HepG2 (cell line): ENCODE measurements around the gene P2RY2. TPM values are rescaled to one million over a fixed set of nuclear protein-coding genes. Genes with fewer than 3 reads are reported as not detected.

Experiments
- ATAC-seq: fragments of 200-7000 bp; cut with Tn5 transposase; 3 replicates; pipeline ENCODE4 v1.9.1; 2020; ENCODE audit warnings: mild to moderate bottlenecking, moderate library complexity
- BruUV-seq: library from RNA; stranded (reverse); fragments of 400-500 nt; replicated peaks from 2 replicates; lab custom pipeline; 2021; lab: Mats Ljungman, UMichigan
- CTCF ChIA-PET: fragments of 300-600 bp; formaldehyde crosslinking; extraction: SDS; loops from one replicate; lab custom pipeline; 2021; ENCODE audit warnings: low total read pairs, inconsistent platforms, low intra/inter-chr PET ratio; lab: Yijun Ruan, JAX
- POLR2A ChIA-PET: fragments of 350-600 bp; sonication (Branson Sonifier 250); formaldehyde crosslinking; loops from one replicate; lab custom pipeline; 2020; ENCODE audit warnings: antibody characterized with exemption, inconsistent platforms; lab: Yijun Ruan, JAX
- DNase-seq: peaks from one replicate; pipeline ENCODE4 v3.0.0-alpha.2; 2015; ENCODE audit warnings: low spot score
- FAIRE-seq: peaks from 3 replicates; lab custom pipeline; 2011; peaks lifted over from hg19 to GRCh38; lab: Jason Lieb, UNC
- H2AFZ ChIP-seq: one replicate; pipeline ENCODE4 v1.6.1; 2011; ENCODE audit warnings: low read length, inconsistent platforms
- H3K27ac ChIP-seq: fragments of 300-600 bp; 3 replicates; pipeline ENCODE4 v1.8.0; 2011; ENCODE audit warnings: mixed run types, mild to moderate bottlenecking, mixed read lengths, low read length, inconsistent platforms; ENCODE audit not compliant: insufficient read depth; ENCODE audit errors: extremely low read length
- H3K27me3 ChIP-seq, 2 experiments: fragments of 200-600 bp in 1 of 2; 2 replicates in 1 of 2; 3 replicates in 1 of 2; pipeline versions ENCODE4 v1.6.0 to v1.8.0; 2011; ENCODE audit warnings: low read length in 2 of 2, mild to moderate bottlenecking in 2 of 2, moderate library complexity in 2 of 2, inconsistent platforms in 1 of 2; ENCODE audit not compliant: insufficient read depth in 2 of 2, control insufficient read depth in 1 of 2
- H3K36me3 ChIP-seq, 2 experiments: fragments of 200-600 bp in 1 of 2; replicated peaks in 1 of 2; 2 replicates in 1 of 2; 3 replicates in 1 of 2; pipeline versions ENCODE4 v1.5.1 to v1.8.0; 2011; ENCODE audit warnings: low read length in 2 of 2, inconsistent platforms in 1 of 2; ENCODE audit not compliant: insufficient read depth in 2 of 2, control insufficient read depth in 1 of 2
- H3K4me1 ChIP-seq: 2 replicates; pipeline ENCODE4 v1.5.1; 2012; ENCODE audit warnings: low read length, inconsistent platforms; ENCODE audit not compliant: insufficient read depth
- H3K4me2 ChIP-seq: 2 replicates; pipeline ENCODE4 v1.6.0; 2011; ENCODE audit warnings: low read depth, low read length, inconsistent platforms
- H3K4me3 ChIP-seq, 3 experiments: fragments of 200-600 bp in 1 of 3; sonication (generic), shearing (Covaris generic) in 1 of 3; replicated peaks in 1 of 3; 2 replicates each; pipeline ENCODE4 v1.5.1; 2011 to 2016; ENCODE audit warnings: low read length in 3 of 3, inconsistent platforms in 2 of 3, low read depth in 2 of 3, mild to moderate bottlenecking in 2 of 3, control low read depth in 1 of 3, mixed read lengths in 1 of 3; ENCODE audit not compliant: insufficient read depth in 1 of 3
- H3K79me2 ChIP-seq: one replicate; pipeline ENCODE4 v1.6.1; 2011; ENCODE audit warnings: low read length, inconsistent platforms; ENCODE audit not compliant: insufficient read depth
- H3K9ac ChIP-seq: 2 replicates; pipeline ENCODE4 v1.6.0; 2011; ENCODE audit warnings: mild to moderate bottlenecking, low read depth, low read length, inconsistent platforms; ENCODE audit not compliant: insufficient read depth
- H3K9me3 ChIP-seq: 2 replicates; pipeline ENCODE4 v1.5.1; 2012; ENCODE audit warnings: mild to moderate bottlenecking, low read length
- H4K20me1 ChIP-seq: 2 replicates; pipeline ENCODE4 v1.6.0; 2011; ENCODE audit warnings: inconsistent platforms, mild to moderate bottlenecking, low read length, moderate library complexity; ENCODE audit not compliant: insufficient read depth
- ARID4A ChIP-seq: sonication (generic); formaldehyde crosslinking; IDR thresholded peaks from 2 replicates; pipeline ENCODE4 v1.5.0; 2020; ENCODE audit warnings: mild to moderate bottlenecking, missing genetic modification reagents, borderline replicate concordance
- CEBPG ChIP-seq: IDR thresholded peaks from 2 replicates; pipeline ENCODE4 v1.6.1; 2016
- KLF11 ChIP-seq: IDR thresholded peaks from 2 replicates; pipeline ENCODE4 v1.6.1; 2016; ENCODE audit warnings: missing compliant biosample characterization
- MXD3 ChIP-seq: IDR thresholded peaks from 2 replicates; pipeline ENCODE4 v1.6.1; 2016; ENCODE audit warnings: mild to moderate bottlenecking, missing biosample characterization, missing genetic modification reagents
- PRDM4 ChIP-seq: sonication (generic); formaldehyde crosslinking; IDR thresholded peaks from 2 replicates; pipeline ENCODE4 v1.9.0; 2021; ENCODE audit warnings: missing genetic modification reagents, borderline replicate concordance
- TEAD3 ChIP-seq: optimal IDR thresholded peaks from 2 replicates; pipeline ENCODE3; 2016; ENCODE audit warnings: borderline replicate concordance
- ZBTB7B ChIP-seq: sonication (generic); formaldehyde crosslinking; IDR thresholded peaks from 2 replicates; pipeline ENCODE4 v1.4.0; 2020; ENCODE audit warnings: missing genetic modification reagents
- ZNF33A ChIP-seq: sonication (generic); formaldehyde crosslinking; IDR thresholded peaks from 2 replicates; pipeline ENCODE4 v1.5.1; 2020; ENCODE audit warnings: missing genetic modification reagents, mild to moderate bottlenecking, moderate library complexity, borderline replicate concordance
- ZNF530 ChIP-seq: sonication (generic); formaldehyde crosslinking; IDR thresholded peaks from 2 replicates; pipeline ENCODE4 v1.5.0; 2020; ENCODE audit warnings: low read depth, mild to moderate bottlenecking, missing genetic modification reagents
- ZNF549 ChIP-seq: sonication (generic); formaldehyde crosslinking; IDR thresholded peaks from 2 replicates; pipeline ENCODE4 v1.5.0; 2020; ENCODE audit warnings: missing genetic modification reagents
- ZNF639 ChIP-seq: conservative IDR thresholded peaks from 2 replicates; pipeline ENCODE4 v1.6.1; 2018; ENCODE audit warnings: missing genetic modification reagents
- ZNF768 ChIP-seq: sonication (generic); formaldehyde crosslinking; IDR thresholded peaks from 2 replicates; pipeline ENCODE4 v1.4.0; 2020; ENCODE audit warnings: missing genetic modification reagents
- ZSCAN31 ChIP-seq: sonication (generic); formaldehyde crosslinking; IDR thresholded peaks from 2 replicates; pipeline ENCODE4 v1.5.0; 2020; ENCODE audit warnings: low read depth, mild to moderate bottlenecking, missing genetic modification reagents
- WGBS: methylation state at CpG from one replicate; pipeline ENCODE4 v1.1.6; 2017; ENCODE audit warnings: low lambda C conversion rate; 5-methylcytosine and 5-hydroxymethylcytosine counted together
- in situ Hi-C: cut with HindIII; loops from 2 replicates; pipeline ENCODE4 v1.10.0; 2017; ENCODE audit warnings: low pct_unique_long_range_greater_than_20kb; ENCODE audit not compliant: extremely low pct_ligation_motif_present
- intact Hi-C: fragments of 100-400 bp; cut with micrococcal nuclease; formaldehyde crosslinking; loops from one replicate; pipeline ENCODE4 v1.10.0; 2022; ENCODE audit not compliant: unreplicated experiment
- polyA plus RNA-seq, 8 experiments: library from polyadenylated mRNA; depleted of rRNA in 3 of 8; stranded (reverse) in 7 of 8; unstranded in 1 of 8; fragments of >200 nt; fragmentation: Illumina TruSeq in 4 of 8; extraction: Trizol in 4 of 8; gene quantifications; 2 replicates each; pipeline versions ENCODE4 v1.2.1 to v1.2.3, GENCODE V29; 2011 to 2016; ENCODE audit warnings: low read depth in 4 of 8, missing spikeins in 1 of 8, mixed read lengths in 1 of 8; ENCODE audit not compliant: insufficient read depth in 1 of 8
- total RNA-seq, 5 experiments: library from RNA; depleted of rRNA; stranded (reverse); fragments of >200 nt; fragmentation: Illumina TruSeq; extraction: Trizol; gene quantifications; 2 replicates each; pipeline ENCODE4 v1.2.3, GENCODE V29; 2016; ENCODE audit warnings: low read depth in 1 of 5

P2RY2 gene
- total and polyA plus RNA-seq, 2 of the 13 experiments (the other 11 are each of a cell fraction or from before 2014, with no cell fraction given): 0.95 to 3.1 TPM

GRCh38 chr11:73281796-73282660, 63.9 kb downstream of the P2RY2 start (continued):
- TF ChIP-seq ZNF549 (CRISPR knock-in tag) (no peak), ZBTB7B (CRISPR knock-in tag) (no peak), ZNF530 (CRISPR knock-in tag) (no peak)

- peaks cover 24% of the 10 kb centered on the region for H3K4me1 ChIP-seq
- no peak overlapping the region for H2AFZ ChIP-seq
- H3K9me3 ChIP-seq: no peaks in the 10 kb centered on the region
- no TSS peak for BruUV-seq
- no peak overlapping the region for H3K9ac ChIP-seq
- ATAC-seq: no peak; the same call in 2 of the 3 replicates
- H3K27ac ChIP-seq: no peak overlapping the region
- H3K4me3 ChIP-seq: no peak overlapping the region
- ChIA-PET POLR2A (no interaction called here), CTCF (no interaction called here)
- no peaks in the 10 kb centered on the region for H3K79me2 ChIP-seq
- intact Hi-C loops (no loop called here), in situ Hi-C loops (no loop called here)
- no peaks in the 10 kb centered on the region for H3K36me3 ChIP-seq
- 31% methylated on average over 9 of the region's 10 CpGs for WGBS
- H4K20me1 ChIP-seq: no peaks in the 10 kb centered on the region
- no peak for DNase-seq
- H3K4me2 ChIP-seq: no peak overlapping the region
- FAIRE-seq: no peak
- H3K27me3 ChIP-seq: peaks cover 6 to 34% of the 10 kb centered on the region in 2 experiments; a peak in 4 of 5 replicates
- TF ChIP-seq MXD3: no peak
- no peak for TF ChIP-seq PRDM4 (CRISPR knock-in tag)
- TF ChIP-seq KLF11 (CRISPR knock-in tag): no peak
- TF ChIP-seq CEBPG (CRISPR knock-in tag): no peak
- TF ChIP-seq ZNF639 (CRISPR knock-in tag): no peak
- TF ChIP-seq ZNF33A (CRISPR knock-in tag): no peak
- TF ChIP-seq TEAD3 (CRISPR knock-in tag): no peak
- no peak for TF ChIP-seq ZSCAN31 (CRISPR knock-in tag)
- TF ChIP-seq ZNF768 (CRISPR knock-in tag): no peak
- no peak for TF ChIP-seq ARID4A
Observed at GRCh38 chr11:73283276-73284000, 65.4 kb downstream of the P2RY2 start.
